Diencephalon (tissue), 1 donor: Measurements from ENCODE around the gene RANBP3. TPM values are rescaled to one million over a fixed set of nuclear protein-coding genes. Genes with fewer than 3 reads are reported as not detected.

ENCODE experiments used
- total RNA-seq: library from RNA; depleted of rRNA; stranded (reverse); fragments of >200 nt; gene quantifications from one replicate; pipeline ENCODE4 v1.2.3, GENCODE V29; 2014

The RANBP3 gene
- 44.8 TPM for total RNA-seq

GRCh38 chr19:5977785-5978605, at the start of gene RANBP3:
RANBP3 (minus strand) TSS chr19:5978140; CDS start chr19:5978082, 58 bp downstream.

GRCh38 chr19:5913739-5914357, 64.1 kb downstream of the RANBP3 start, which contains the start of gene CAPS:
CAPS (plus strand) TSS chr19:5914254; CDS start chr19:5914407, 153 bp downstream.

GRCh38 chr19:5904352-5905113, 73.4 kb downstream of the RANBP3 start, which contains the start of gene VMAC:
VMAC (plus strand) TSS chr19:5904872; CDS start chr19:5904891, 19 bp downstream.

GRCh38 chr19:5903624-5904351, 74.2 kb downstream of the RANBP3 start, which contains the start of gene NDUFA11:
NDUFA11 (minus strand) TSS chr19:5903790; CDS start chr19:5903708, 82 bp downstream.

Other genes with a start within 250 kb of the RANBP3 start
- 0.69 TPM for gene PRR22, start 193.4 kb downstream of the RANBP3 start, total RNA-seq
- 10.6 TPM for gene DUS3L, start 187.0 kb downstream of the RANBP3 start, total RNA-seq
- not detected for gene NRTN, start 173.1 kb downstream of the RANBP3 start, total RNA-seq
- not detected for gene FUT6, start 138.4 kb downstream of the RANBP3 start, total RNA-seq
- gene FUT3, start 126.7 kb downstream of the RANBP3 start, total RNA-seq: not detected
- not detected for gene FUT5, start 107.6 kb downstream of the RANBP3 start, total RNA-seq
- 131 TPM for gene NDUFA11, start 74.3 kb downstream of the RANBP3 start, total RNA-seq
- 3.7 TPM for gene VMAC, start 73.3 kb downstream of the RANBP3 start, total RNA-seq
- gene CAPS, start 63.9 kb downstream of the RANBP3 start, total RNA-seq: 35.8 TPM
- gene RFX2, start 132.4 kb upstream of the RANBP3 start, total RNA-seq: 7.6 TPM
- gene ACSBG2, start 157.5 kb upstream of the RANBP3 start, total RNA-seq: not detected